GM19351 (cell line): ENCODE results near the gene NEK3.
"Not testable (repeated sequence)": the region's sequence is repeated elsewhere in the genome, so short reads cannot be mapped to it uniquely, and the experiment has no call there.

ENCODE experiments used
- ATAC-seq: cut with Tn5 transposase; IDR thresholded peaks from one replicate; pipeline ENCODE4 v1.9.1; 2021; ENCODE audit warnings: mild to moderate bottlenecking, moderate library complexity; ENCODE audit not compliant: unreplicated experiment

The NEK3 gene

GRCh38 chr13:52125547-52125946 is 33.9 kb downstream of the NEK3 start:
- ATAC-seq: no peak

GRCh38 chr13:52118595-52118994 is 40.8 kb downstream of the NEK3 start:
- no peak for ATAC-seq

- ATAC-seq: no peak
These were observed 41.3 kb downstream of the NEK3 start for GRCh38 chr13:52118095-52118494.

- no peak for ATAC-seq
These were observed 46.8 kb downstream of the NEK3 start for GRCh38 chr13:52112591-52112990.

GRCh38 chr13:52109116-52109670 is 50.2 kb downstream of the NEK3 start:
- no peak for ATAC-seq

GRCh38 chr13:52105841-52106240 is 53.6 kb downstream of the NEK3 start:
- no peak for ATAC-seq

- no peak for ATAC-seq
These were observed 54.8 kb downstream of the NEK3 start for GRCh38 chr13:52104624-52105023.

GRCh38 chr13:52103386-52103785 is 56.0 kb downstream of the NEK3 start:
- no peak for ATAC-seq

GRCh38 chr13:52102423-52102822 is 57.0 kb downstream of the NEK3 start:
- ATAC-seq: not testable (repeated sequence)

GRCh38 chr13:52097197-52097596 is 62.2 kb downstream of the NEK3 start:
- ATAC-seq: no peak

- ATAC-seq: no peak
These were observed 62.6 kb downstream of the NEK3 start for GRCh38 chr13:52096748-52097147.

- ATAC-seq: no peak
These were observed 63.3 kb downstream of the NEK3 start for GRCh38 chr13:52096062-52096461.

GRCh38 chr13:52092087-52092486 is 67.3 kb downstream of the NEK3 start:
- ATAC-seq: no peak

- ATAC-seq: no peak
These were observed 67.9 kb downstream of the NEK3 start for GRCh38 chr13:52091473-52091872.

- no peak for ATAC-seq
These were observed 74.0 kb downstream of the NEK3 start for GRCh38 chr13:52085421-52085820.

GRCh38 chr13:52084981-52085380 is 74.4 kb downstream of the NEK3 start:
- not testable (repeated sequence) for ATAC-seq
